Measurements from ENCODE around the gene ATXN1.

- TF ChIP-seq GATA3 (IDR thresholded peaks at IDR 0.05; ENCODE audit: low read depth, low read length) (no peak), GATA2 (IDR thresholded peaks at IDR 0.05; ENCODE audit: low read depth, low read length) (no peak)
Observed at GRCh38 chr6:16621002-16621401, 140.3 kb downstream of the ATXN1 start.
